Adrenal gland (tissue), 5 donors: Measurements from ENCODE around the gene PLK1.

Source experiments
- CTCF ChIP-seq, 6 experiments: fragments of 450-650 bp in 4 of 6; fragments of 200-600 bp in 2 of 6; sonication (generic) in 1 of 6; IDR thresholded peaks; 1 replicate in 5 of 6; 2 replicates in 1 of 6; pipeline versions ENCODE4 v1.5.1 to v1.8.0; 2016 to 2021; ENCODE audit warnings: antibody characterized with exemption in 6 of 6, mild to moderate bottlenecking in 2 of 6, moderate library complexity in 1 of 6
- POLR2A ChIP-seq, 2 donors: fragments of 450-650 bp; IDR thresholded peaks; one replicate each; pipeline ENCODE4 v1.6.1; 2017; ENCODE audit warnings: antibody characterized with exemption in 2 of 2, mild to moderate bottlenecking in 2 of 2, moderate library complexity in 1 of 2
- donor health status: DM: no; HTN: no; CAD: no.

- no peak for TF ChIP-seq CTCF (IDR thresholded peaks at IDR 0.05)
- TF ChIP-seq POLR2A (IDR thresholded peaks at IDR 0.05), result no peak
Measured at GRCh38 chr16:23634461-23635036, 44.1 kb upstream of the PLK1 start.
